Measurements from ENCODE around the gene SELENOS. TPM values are rescaled to one million over a fixed set of nuclear protein-coding genes. Genes with fewer than 3 reads are reported as not detected.
"Not testable (repeated sequence)": the region's sequence is repeated elsewhere in the genome, so short reads cannot be mapped to it uniquely, and the experiment has no call there.

The SELENOS gene
- polyA plus RNA-seq, 1 donor from 2014 or later, result 136 TPM

DNA sequence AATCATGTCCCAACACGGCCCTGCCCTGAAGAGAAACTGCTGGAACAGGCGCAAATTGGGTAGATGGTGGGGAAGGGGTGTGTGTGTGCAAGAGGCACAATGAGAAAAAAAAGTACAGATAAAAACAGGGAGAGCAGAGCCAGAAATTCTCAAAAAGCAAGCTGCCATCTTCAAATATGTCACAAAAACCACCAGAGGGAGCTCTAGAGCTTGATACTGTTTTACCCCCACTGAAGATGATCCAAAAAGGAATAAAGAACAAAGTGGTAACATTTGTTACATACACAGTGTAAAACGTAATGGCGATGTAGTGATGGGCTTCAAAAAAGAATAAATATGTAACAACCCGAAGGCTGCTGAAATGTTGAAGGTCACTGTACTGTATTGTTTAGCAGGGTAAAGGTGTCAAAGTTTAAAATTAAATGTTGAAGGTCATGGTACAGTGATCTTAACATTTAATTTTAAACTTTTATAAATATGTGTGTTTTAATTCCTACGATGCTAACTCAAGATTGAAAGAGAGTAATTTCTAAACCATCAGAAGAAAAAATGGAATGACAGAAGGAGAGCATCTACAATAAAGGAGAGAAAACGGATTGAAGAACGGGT is 11.7 kb upstream of the SELENOS start:
- TF ChIP-seq, protein P1, sequence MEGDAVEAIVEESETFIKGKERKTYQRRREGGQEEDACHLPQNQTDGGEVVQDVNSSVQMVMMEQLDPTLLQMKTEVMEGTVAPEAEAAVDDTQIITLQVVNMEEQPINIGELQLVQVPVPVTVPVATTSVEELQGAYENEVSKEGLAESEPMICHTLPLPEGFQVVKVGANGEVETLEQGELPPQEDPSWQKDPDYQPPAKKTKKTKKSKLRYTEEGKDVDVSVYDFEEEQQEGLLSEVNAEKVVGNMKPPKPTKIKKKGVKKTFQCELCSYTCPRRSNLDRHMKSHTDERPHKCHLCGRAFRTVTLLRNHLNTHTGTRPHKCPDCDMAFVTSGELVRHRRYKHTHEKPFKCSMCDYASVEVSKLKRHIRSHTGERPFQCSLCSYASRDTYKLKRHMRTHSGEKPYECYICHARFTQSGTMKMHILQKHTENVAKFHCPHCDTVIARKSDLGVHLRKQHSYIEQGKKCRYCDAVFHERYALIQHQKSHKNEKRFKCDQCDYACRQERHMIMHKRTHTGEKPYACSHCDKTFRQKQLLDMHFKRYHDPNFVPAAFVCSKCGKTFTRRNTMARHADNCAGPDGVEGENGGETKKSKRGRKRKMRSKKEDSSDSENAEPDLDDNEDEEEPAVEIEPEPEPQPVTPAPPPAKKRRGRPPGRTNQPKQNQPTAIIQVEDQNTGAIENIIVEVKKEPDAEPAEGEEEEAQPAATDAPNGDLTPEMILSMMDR (IDR thresholded peaks at IDR 0.05; ENCODE audit: poor library complexity, severe bottlenecking), result peak; percentile 52
- TF ChIP-seq TAF1 (IDR thresholded peaks at IDR 0.05; ENCODE audit: low read depth) (no peak), SMC3 (conservative IDR thresholded peaks at IDR 0.05; ENCODE audit: poor library complexity) (peak; percentile 39)
- H3K4me2 ChIP-seq (ENCODE audit: low read length), result no peak overlapping the region
- H4K20me1 ChIP-seq (ENCODE audit: insufficient read depth), result no peaks in the 10 kb centered on the region
- H3K36me3 ChIP-seq (ENCODE audit: insufficient read depth, low read length), result peaks cover 8% of the 10 kb centered on the region
- no peaks in the 10 kb centered on the region for H3K9me3 ChIP-seq (ENCODE audit: low read length)
- H3K9ac ChIP-seq (ENCODE audit: low read length), result no peak overlapping the region
- H3K4me3 ChIP-seq (ENCODE audit: low read length), result no peak overlapping the region
- peaks cover 50% of the 10 kb centered on the region for H3K79me2 ChIP-seq (replicated peaks; ENCODE audit: insufficient read depth, low read length)
- no peaks in the 10 kb centered on the region for H3K27me3 ChIP-seq (ENCODE audit: insufficient read depth, low read depth, low read length)
- no peak overlapping the region for H2AFZ ChIP-seq (ENCODE audit: low read depth, low read length)
- H3K9me2 ChIP-seq (ENCODE audit: insufficient read depth, low read length), result no peaks in the 10 kb centered on the region
- H3K27ac ChIP-seq (ENCODE audit: low read length), result no peak overlapping the region
- no peaks in the 10 kb centered on the region for H3F3A ChIP-seq (ENCODE audit: insufficient read depth, low read length, poor library complexity, severe bottlenecking)

DNA sequence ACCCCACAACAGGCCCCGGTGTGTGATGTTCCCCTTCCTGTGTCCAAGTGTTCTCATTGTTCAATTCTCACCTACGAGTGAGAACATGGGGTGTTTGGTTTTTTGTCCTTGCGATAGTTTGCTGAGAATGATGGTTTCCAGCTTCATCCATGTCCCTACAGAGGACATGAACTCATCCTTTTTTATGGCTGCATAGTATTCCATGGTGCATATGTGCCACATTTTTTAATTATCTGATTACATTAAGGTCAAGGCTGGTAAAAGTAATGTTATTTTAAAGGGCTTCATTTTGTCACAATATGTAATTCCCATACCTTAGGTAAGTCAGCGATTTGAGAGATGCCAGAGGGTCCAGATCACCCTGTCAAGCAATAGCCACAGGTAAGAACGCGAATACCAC is 10.1 kb upstream of the SELENOS start:
- not testable (repeated sequence) for H3K27ac ChIP-seq (ENCODE audit: low read length); H3F3A ChIP-seq (ENCODE audit: insufficient read depth, low read length, poor library complexity, severe bottlenecking); H3K9ac ChIP-seq (ENCODE audit: low read length); H3K36me3 ChIP-seq (ENCODE audit: insufficient read depth, low read length); H3K9me2 ChIP-seq (ENCODE audit: insufficient read depth, low read length); H3K27me3 ChIP-seq (ENCODE audit: insufficient read depth, low read depth, low read length); H3K9me3 ChIP-seq (ENCODE audit: low read length); H3K4me3 ChIP-seq (ENCODE audit: low read length); H4K20me1 ChIP-seq (ENCODE audit: insufficient read depth); H2AFZ ChIP-seq (ENCODE audit: low read depth, low read length); H3K4me2 ChIP-seq (ENCODE audit: low read length)
- peaks cover 34% of the 10 kb centered on the region for H3K79me2 ChIP-seq (replicated peaks; ENCODE audit: insufficient read depth, low read length)

DNA sequence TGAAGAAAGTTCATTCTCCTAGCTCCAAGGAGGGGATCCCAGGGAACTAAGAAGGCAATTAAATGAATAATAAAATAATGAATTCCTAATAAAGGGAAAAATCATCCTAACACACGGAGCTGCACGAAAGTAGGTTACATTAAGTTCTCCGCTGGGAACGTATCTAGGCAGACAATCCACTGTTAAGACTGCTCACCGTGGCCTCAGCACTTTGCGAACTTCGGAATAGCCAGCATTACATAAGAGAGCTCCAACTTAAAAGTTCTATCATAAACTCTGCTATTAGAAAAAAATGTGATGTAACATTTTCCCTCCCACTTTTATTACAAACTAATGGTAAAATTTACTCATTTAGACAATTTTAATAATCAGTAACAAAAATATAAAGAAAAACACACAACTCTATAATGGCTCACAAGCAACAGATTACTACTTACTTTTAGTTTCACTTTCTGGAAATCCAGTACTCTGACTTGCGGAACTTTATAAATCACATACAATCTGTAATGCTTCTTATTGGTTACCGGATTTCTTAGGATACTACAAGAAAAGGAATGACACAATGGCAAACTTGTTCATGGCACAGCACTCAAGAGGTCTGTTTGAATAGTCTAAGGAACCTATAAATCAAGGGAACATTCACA is 9.3 kb upstream of the SELENOS start:
- TF ChIP-seq EP300 (conservative IDR thresholded peaks at IDR 0.05; ENCODE audit: poor library complexity, severe bottlenecking) (no peak), SMC3 (conservative IDR thresholded peaks at IDR 0.05; ENCODE audit: poor library complexity) (no peak), RAD21 (conservative IDR thresholded peaks at IDR 0.05) (no peak), EZH2 (IDR thresholded peaks at IDR 0.05; ENCODE audit: borderline replicate concordance, insufficient read depth, low read length, poor library complexity, severe bottlenecking) (no peak), POLR2AphosphoS5 (IDR thresholded peaks at IDR 0.05) (no peak), MXI1 (conservative IDR thresholded peaks at IDR 0.05; ENCODE audit: poor library complexity, severe bottlenecking) (no peak), TAF1 (IDR thresholded peaks at IDR 0.05; ENCODE audit: low read depth) (no peak)
- TF ChIP-seq, protein P1 (IDR thresholded peaks at IDR 0.05; ENCODE audit: poor library complexity, severe bottlenecking), result no peak
- TF ChIP-seq, protein P2, sequence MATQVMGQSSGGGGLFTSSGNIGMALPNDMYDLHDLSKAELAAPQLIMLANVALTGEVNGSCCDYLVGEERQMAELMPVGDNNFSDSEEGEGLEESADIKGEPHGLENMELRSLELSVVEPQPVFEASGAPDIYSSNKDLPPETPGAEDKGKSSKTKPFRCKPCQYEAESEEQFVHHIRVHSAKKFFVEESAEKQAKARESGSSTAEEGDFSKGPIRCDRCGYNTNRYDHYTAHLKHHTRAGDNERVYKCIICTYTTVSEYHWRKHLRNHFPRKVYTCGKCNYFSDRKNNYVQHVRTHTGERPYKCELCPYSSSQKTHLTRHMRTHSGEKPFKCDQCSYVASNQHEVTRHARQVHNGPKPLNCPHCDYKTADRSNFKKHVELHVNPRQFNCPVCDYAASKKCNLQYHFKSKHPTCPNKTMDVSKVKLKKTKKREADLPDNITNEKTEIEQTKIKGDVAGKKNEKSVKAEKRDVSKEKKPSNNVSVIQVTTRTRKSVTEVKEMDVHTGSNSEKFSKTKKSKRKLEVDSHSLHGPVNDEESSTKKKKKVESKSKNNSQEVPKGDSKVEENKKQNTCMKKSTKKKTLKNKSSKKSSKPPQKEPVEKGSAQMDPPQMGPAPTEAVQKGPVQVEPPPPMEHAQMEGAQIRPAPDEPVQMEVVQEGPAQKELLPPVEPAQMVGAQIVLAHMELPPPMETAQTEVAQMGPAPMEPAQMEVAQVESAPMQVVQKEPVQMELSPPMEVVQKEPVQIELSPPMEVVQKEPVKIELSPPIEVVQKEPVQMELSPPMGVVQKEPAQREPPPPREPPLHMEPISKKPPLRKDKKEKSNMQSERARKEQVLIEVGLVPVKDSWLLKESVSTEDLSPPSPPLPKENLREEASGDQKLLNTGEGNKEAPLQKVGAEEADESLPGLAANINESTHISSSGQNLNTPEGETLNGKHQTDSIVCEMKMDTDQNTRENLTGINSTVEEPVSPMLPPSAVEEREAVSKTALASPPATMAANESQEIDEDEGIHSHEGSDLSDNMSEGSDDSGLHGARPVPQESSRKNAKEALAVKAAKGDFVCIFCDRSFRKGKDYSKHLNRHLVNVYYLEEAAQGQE (IDR thresholded peaks at IDR 0.05; ENCODE audit: borderline replicate concordance), result no peak
- H3K36me3 ChIP-seq (ENCODE audit: insufficient read depth, low read length), result peaks cover 8% of the 10 kb centered on the region
- no peaks in the 10 kb centered on the region for H3K27me3 ChIP-seq (ENCODE audit: insufficient read depth, low read depth, low read length)
- no peak overlapping the region for H3K4me2 ChIP-seq (ENCODE audit: low read length)
- H2AFZ ChIP-seq (ENCODE audit: low read depth, low read length), result no peak overlapping the region
- H3K9ac ChIP-seq (ENCODE audit: low read length), result no peak overlapping the region
- H3K79me2 ChIP-seq (replicated peaks; ENCODE audit: insufficient read depth, low read length), result peaks cover 26% of the 10 kb centered on the region
- H3K27ac ChIP-seq (ENCODE audit: low read length), result no peak overlapping the region
- no peaks in the 10 kb centered on the region for H3K9me2 ChIP-seq (ENCODE audit: insufficient read depth, low read length)
- H3F3A ChIP-seq (ENCODE audit: insufficient read depth, low read length, poor library complexity, severe bottlenecking), result no peaks in the 10 kb centered on the region
- H4K20me1 ChIP-seq (ENCODE audit: insufficient read depth), result no peaks in the 10 kb centered on the region
- no peaks in the 10 kb centered on the region for H3K9me3 ChIP-seq (ENCODE audit: low read length)
- H3K4me3 ChIP-seq (ENCODE audit: low read length), result no peak overlapping the region
